HG02840 (cell line): Measurements from ENCODE around the gene NAA11.
"Not testable (repeated sequence)": the region's sequence is repeated elsewhere in the genome, so short reads cannot be mapped to it uniquely, and the experiment has no call there.

Experiments used
- ATAC-seq: cut with Tn5 transposase; IDR thresholded peaks from one replicate; pipeline ENCODE4 v1.9.1; 2021; ENCODE audit warnings: mild to moderate bottlenecking, moderate library complexity, moderate number of reproducible peaks; ENCODE audit not compliant: unreplicated experiment, low FRiP score

Gene NAA11

GRCh38 chr4:79311279-79311678 is 14.6 kb downstream of the NAA11 start:
- no peak for ATAC-seq

GRCh38 chr4:79308971-79309370 is 16.9 kb downstream of the NAA11 start:
- ATAC-seq, result no peak

DNA sequence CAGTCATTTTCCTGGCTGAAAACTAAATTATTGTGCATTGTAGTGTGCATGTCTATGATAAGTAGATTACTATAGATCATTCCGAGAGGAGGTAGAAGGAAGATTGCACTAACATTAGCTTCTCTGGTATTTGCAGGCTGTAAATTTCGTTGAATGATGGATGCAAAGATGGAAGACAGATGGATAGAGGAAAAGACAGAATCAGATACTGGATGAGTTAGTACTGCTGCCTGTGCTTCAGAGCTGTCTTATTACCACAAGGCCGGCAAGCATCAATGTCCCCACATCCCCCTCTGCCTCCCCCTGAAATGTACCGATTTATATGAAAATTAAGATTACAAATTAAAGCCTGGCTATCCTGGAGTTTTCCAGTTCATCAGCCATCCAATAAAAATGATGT is 17.7 kb downstream of the NAA11 start:
- no peak for ATAC-seq

GRCh38 chr4:79306795-79307194 is 19.1 kb downstream of the NAA11 start:
- ATAC-seq, result no peak

DNA sequence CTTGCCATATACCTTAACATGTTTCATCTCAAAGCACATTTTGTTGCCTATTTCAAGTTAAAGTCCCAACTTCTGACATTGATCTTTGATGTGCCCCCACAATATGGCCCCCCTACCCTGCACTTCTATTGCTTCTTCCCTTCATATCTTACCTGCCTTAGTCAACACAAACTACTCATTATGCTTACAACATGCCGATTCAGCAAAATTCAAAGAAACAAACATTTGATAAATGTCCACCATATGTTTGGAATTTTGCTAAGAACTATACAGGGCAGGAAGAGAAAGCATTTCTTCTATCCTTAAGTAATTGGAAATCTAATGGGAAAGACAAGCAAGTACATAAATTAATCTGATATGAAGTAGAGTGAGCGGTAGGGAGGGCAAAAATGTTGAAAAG is 25.6 kb downstream of the NAA11 start:
- ATAC-seq, result no peak

GRCh38 chr4:79298484-79298883 is 27.4 kb downstream of the NAA11 start:
- ATAC-seq, result no peak

- no peak for ATAC-seq
Observed at GRCh38 chr4:79298027-79298426, 27.8 kb downstream of the NAA11 start.

GRCh38 chr4:79297479-79297878 is 28.4 kb downstream of the NAA11 start:
- no peak for ATAC-seq

GRCh38 chr4:79296768-79297428 is 29.0 kb downstream of the NAA11 start:
- ATAC-seq, result no peak

GRCh38 chr4:79295086-79295485 is 30.8 kb downstream of the NAA11 start:
- no peak for ATAC-seq

- ATAC-seq, result no peak
Observed at GRCh38 chr4:79294064-79294463, 31.8 kb downstream of the NAA11 start.

- ATAC-seq, result no peak
Observed at GRCh38 chr4:79292008-79292407, 33.9 kb downstream of the NAA11 start.

DNA sequence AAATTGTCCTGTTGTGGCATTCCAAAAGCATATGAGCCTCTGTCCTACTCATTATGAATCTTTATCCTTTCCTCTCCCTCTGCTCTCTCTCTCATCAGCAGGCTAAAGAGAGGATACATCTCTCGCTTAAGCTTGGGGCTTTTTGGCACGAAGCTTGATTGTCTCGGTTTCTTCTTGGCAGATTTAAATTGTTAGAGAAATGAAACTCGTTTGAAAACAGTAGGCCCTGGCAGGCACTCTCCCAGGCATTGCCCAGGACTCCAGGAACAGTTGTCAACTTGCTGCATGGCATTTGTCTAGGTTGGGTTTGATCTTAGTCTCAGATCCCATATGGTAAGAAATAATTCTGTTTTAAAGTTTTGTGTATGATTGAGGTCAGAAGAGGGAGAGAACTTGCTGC is 35.5 kb downstream of the NAA11 start:
- no peak for ATAC-seq

GRCh38 chr4:79288185-79288584 is 37.7 kb downstream of the NAA11 start:
- ATAC-seq, result no peak

- ATAC-seq, result no peak
Observed at GRCh38 chr4:79287718-79288117, 38.1 kb downstream of the NAA11 start.

GRCh38 chr4:79287076-79287475 is 38.8 kb downstream of the NAA11 start:
- ATAC-seq, result no peak

- ATAC-seq, result no peak
Observed at GRCh38 chr4:79281566-79282359, 44.1 kb downstream of the NAA11 start.

DNA sequence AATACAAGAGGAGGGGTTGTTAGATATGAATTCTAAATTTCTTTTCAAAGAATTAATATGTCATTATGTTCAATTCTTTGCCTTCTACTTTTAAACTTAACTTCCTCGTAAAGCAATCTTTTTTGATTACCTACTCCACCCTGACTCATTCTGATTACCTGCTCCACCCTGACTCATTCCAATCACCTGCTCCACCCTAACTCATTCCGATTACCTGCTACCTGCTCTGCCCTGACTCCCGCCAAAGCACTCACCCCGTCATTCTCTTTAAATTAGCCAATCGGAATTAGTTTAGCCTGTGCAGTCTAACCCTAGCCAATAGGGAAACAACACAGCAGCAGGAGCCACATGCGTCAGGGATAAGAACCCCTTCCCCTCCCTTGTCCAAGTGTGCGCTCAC is 48.4 kb downstream of the NAA11 start:
- not testable (repeated sequence) for ATAC-seq

- no peak for ATAC-seq
Observed at GRCh38 chr4:79273915-79274314, 51.9 kb downstream of the NAA11 start.

DNA sequence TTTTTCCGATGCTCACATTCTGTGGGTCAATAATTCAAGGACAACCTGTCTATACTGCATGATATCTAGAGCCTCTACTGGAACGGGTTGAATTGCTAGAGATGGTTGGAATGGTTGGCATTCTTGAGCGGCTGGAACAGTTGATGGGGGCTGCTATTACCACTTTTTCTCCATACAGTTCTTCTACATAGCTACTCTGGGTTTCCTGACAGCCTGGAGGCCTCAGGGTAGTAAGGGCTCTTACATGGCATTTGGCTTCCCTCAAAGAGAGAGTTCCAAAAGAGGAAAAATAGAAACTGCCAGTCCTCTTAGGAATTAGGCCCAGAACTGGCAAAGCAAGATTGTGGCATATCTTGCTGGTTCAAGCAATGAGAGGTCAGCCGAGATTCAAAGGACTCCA is 53.1 kb downstream of the NAA11 start:
- ATAC-seq, result no peak

DNA sequence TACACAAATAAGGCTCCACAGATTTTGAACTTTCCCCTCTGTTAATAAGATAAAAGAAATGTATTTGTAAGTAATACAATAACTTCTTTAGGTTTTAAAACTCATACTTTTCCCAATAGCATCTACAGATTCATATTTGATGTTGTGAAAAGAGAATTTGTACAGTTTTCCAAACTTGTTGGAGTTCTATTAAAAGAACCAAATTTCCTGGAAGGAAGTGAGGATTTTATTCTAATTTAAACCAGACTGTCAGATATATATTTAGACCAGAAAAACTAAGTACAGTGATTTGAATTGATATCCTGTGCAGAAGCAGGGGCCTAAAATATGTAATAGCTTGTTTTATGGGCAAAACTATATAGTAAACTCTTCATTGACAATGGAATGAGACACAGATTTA is 53.7 kb downstream of the NAA11 start:
- ATAC-seq, result no peak

- ATAC-seq, result no peak
Observed at GRCh38 chr4:79267671-79268070, 58.2 kb downstream of the NAA11 start.
